ENCODE data around the gene TANC2. TPM values are rescaled to one million over a fixed set of nuclear protein-coding genes. Genes with fewer than 3 reads are reported as not detected.

The TANC2 gene
- total and polyA plus RNA-seq, 5 donors from 2014 or later, result 0.96 to 20.0 (median 1.3) TPM

GRCh38 chr17:62965174-62965685, 805 bp upstream of the TANC2 start:
- peaks cover 63% of the 10 kb centered on the region for H3K27me3 Mint-ChIP-seq
- H3K27ac ChIP-seq (ENCODE audit: insufficient read depth, low read length, poor library complexity, severe bottlenecking), result peak overlapping the region; percentile 84
- peak in 1 of 3 donors; percentile 20 for DNase-seq

GRCh38 chr17:62966426-62967204, 580 bp downstream of the TANC2 start:
- H3K27ac ChIP-seq (ENCODE audit: insufficient read depth, low read length, poor library complexity, severe bottlenecking), result peak overlapping the region; percentile 60
- peak overlapping the region in 2 of 3 donors; percentile 3 to 67 for H3K27ac Mint-ChIP-seq
- H3K27me3 ChIP-seq (ENCODE audit: control insufficient read depth, insufficient read depth, low read length), result peaks cover 13% of the 10 kb centered on the region
- H3K4me1 Mint-ChIP-seq, result peaks cover 10 to 41% (median 29%) of the 10 kb centered on the region in 4 donors
- peak overlapping the region; percentile 80 for H3K4me3 ChIP-seq (ENCODE audit: low read depth, low read length)
- no peaks in the 10 kb centered on the region for H3K36me3 ChIP-seq (ENCODE audit: control insufficient read depth, insufficient read depth, low read length)
- no peaks in the 10 kb centered on the region for H3K36me3 Mint-ChIP-seq
- DNase-seq, result peak in 2 of 3 donors; percentile 5 to 7
- no peaks in the 10 kb centered on the region for H3K9me3 ChIP-seq (ENCODE audit: control insufficient read depth in 2 of 2, low read length in 2 of 2)
- peak overlapping the region; percentile 64 to 89 (median 84) for H3K4me3 Mint-ChIP-seq
- peaks cover 0 to 2% (median 0%) of the 10 kb centered on the region in 7 donors for H3K9me3 Mint-ChIP-seq
- peaks cover 66% of the 10 kb centered on the region for H3K27me3 Mint-ChIP-seq
- peaks cover 22% of the 10 kb centered on the region for H3K4me1 ChIP-seq (ENCODE audit: control insufficient read depth, insufficient read depth, low read length, poor library complexity, severe bottlenecking)
- ATAC-seq (ENCODE audit: low read depth in 2 of 2), result peak; percentile 45 to 52

More at GRCh38 chr17:62965174-62965685, 805 bp upstream of the TANC2 start:
- Mint-ChIP-seq H3K36me3 (no peaks in the 10 kb centered on the region), H3K4me3 (peak overlapping the region; percentile 89 to 99 (median 94)), H3K4me1 (peaks cover 10 to 41% (median 28%) of the 10 kb centered on the region in 4 donors), H3K27ac (peak overlapping the region; percentile 94 to 99 (median 95)), H3K9me3 (peaks cover 0 to 2% (median 0%) of the 10 kb centered on the region in 7 donors)
- Histone ChIP-seq H3K4me1 (ENCODE audit: control insufficient read depth, insufficient read depth, low read length, poor library complexity, severe bottlenecking) (peaks cover 22% of the 10 kb centered on the region), H3K4me3 (ENCODE audit: low read depth, low read length) (peak overlapping the region; percentile 60), H3K9me3 (ENCODE audit: control insufficient read depth in 2 of 2, low read length in 2 of 2) (no peaks in the 10 kb centered on the region), H3K36me3 (ENCODE audit: control insufficient read depth, insufficient read depth, low read length) (no peaks in the 10 kb centered on the region), H3K27me3 (ENCODE audit: control insufficient read depth, insufficient read depth, low read length) (peaks cover 17% of the 10 kb centered on the region)
- peak in 1 of 2 donors; percentile 1 for ATAC-seq (ENCODE audit: low read depth in 2 of 2)

GRCh38 chr17:62967205-62967529, 1.1 kb downstream of the TANC2 start:
- ATAC-seq (ENCODE audit: low read depth in 2 of 2), result no peak
- Mint-ChIP-seq H3K4me3 (peak overlapping the region; percentile 64 to 89 (median 84)), H3K27ac (peak overlapping the region in 2 of 3 donors; percentile 60 to 67), H3K4me1 (peaks cover 10 to 41% (median 29%) of the 10 kb centered on the region in 4 donors), H3K9me3 (peaks cover 0 to 2% (median 0%) of the 10 kb centered on the region in 7 donors), H3K36me3 (no peaks in the 10 kb centered on the region), H3K27me3 (peaks cover 60% of the 10 kb centered on the region)
- Histone ChIP-seq H3K36me3 (ENCODE audit: control insufficient read depth, insufficient read depth, low read length) (no peaks in the 10 kb centered on the region), H3K27ac (ENCODE audit: insufficient read depth, low read length, poor library complexity, severe bottlenecking) (no peak overlapping the region), H3K4me1 (ENCODE audit: control insufficient read depth, insufficient read depth, low read length, poor library complexity, severe bottlenecking) (peaks cover 22% of the 10 kb centered on the region), H3K27me3 (ENCODE audit: control insufficient read depth, insufficient read depth, low read length) (peaks cover 13% of the 10 kb centered on the region), H3K9me3 (ENCODE audit: control insufficient read depth in 2 of 2, low read length in 2 of 2) (no peaks in the 10 kb centered on the region), H3K4me3 (ENCODE audit: low read depth, low read length) (peak overlapping the region; percentile 80)
- DNase-seq, result no peak

GRCh38 chr17:62968445-62968923, 2.4 kb downstream of the TANC2 start:
- Histone ChIP-seq H3K9me3 (ENCODE audit: control insufficient read depth in 2 of 2, low read length in 2 of 2) (no peaks in the 10 kb centered on the region), H3K4me1 (ENCODE audit: control insufficient read depth, insufficient read depth, low read length, poor library complexity, severe bottlenecking) (peaks cover 22% of the 10 kb centered on the region), H3K4me3 (ENCODE audit: low read depth, low read length) (peak overlapping the region; percentile 80), H3K36me3 (ENCODE audit: control insufficient read depth, insufficient read depth, low read length) (no peaks in the 10 kb centered on the region), H3K27ac (ENCODE audit: insufficient read depth, low read length, poor library complexity, severe bottlenecking) (no peak overlapping the region), H3K27me3 (ENCODE audit: control insufficient read depth, insufficient read depth, low read length) (peaks cover 7% of the 10 kb centered on the region)
- Mint-ChIP-seq H3K27me3 (peaks cover 47% of the 10 kb centered on the region), H3K9me3 (no peaks in the 10 kb centered on the region), H3K36me3 (no peaks in the 10 kb centered on the region), H3K4me1 (peaks cover 10 to 37% (median 30%) of the 10 kb centered on the region in 4 donors), H3K27ac (no peak overlapping the region), H3K4me3 (peak overlapping the region; percentile 15 to 75 (median 66))
- DNase-seq, result peak; percentile 36 to 85 (median 74)
- peak; percentile 65 to 67 for ATAC-seq (ENCODE audit: low read depth in 2 of 2)

GRCh38 chr17:62970610-62971009, 4.6 kb downstream of the TANC2 start:
- H3K27me3 ChIP-seq (ENCODE audit: control insufficient read depth, insufficient read depth, low read length), result peaks cover 4% of the 10 kb centered on the region
- H3K36me3 Mint-ChIP-seq, result no peaks in the 10 kb centered on the region
- no peaks in the 10 kb centered on the region for H3K9me3 ChIP-seq (ENCODE audit: control insufficient read depth in 2 of 2, low read length in 2 of 2)
- DNase-seq (no peak), ATAC-seq (ENCODE audit: low read depth in 2 of 2) (no peak)
- H3K4me1 ChIP-seq (ENCODE audit: control insufficient read depth, insufficient read depth, low read length, poor library complexity, severe bottlenecking), result peaks cover 17% of the 10 kb centered on the region
- no peak overlapping the region for H3K4me3 Mint-ChIP-seq
- no peaks in the 10 kb centered on the region for H3K36me3 ChIP-seq (ENCODE audit: control insufficient read depth, insufficient read depth, low read length)
- H3K4me3 ChIP-seq (ENCODE audit: low read depth, low read length), result no peak overlapping the region
- H3K27me3 Mint-ChIP-seq, result peaks cover 34% of the 10 kb centered on the region
- no peak overlapping the region for H3K27ac Mint-ChIP-seq
- no peaks in the 10 kb centered on the region for H3K9me3 Mint-ChIP-seq
- no peak overlapping the region for H3K27ac ChIP-seq (ENCODE audit: insufficient read depth, low read length, poor library complexity, severe bottlenecking)
- H3K4me1 Mint-ChIP-seq, result peaks cover 6 to 25% (median 23%) of the 10 kb centered on the region in 4 donors

- Mint-ChIP-seq H3K27me3 (peaks cover 33% of the 10 kb centered on the region), H3K4me1 (peaks cover 6 to 22% (median 19%) of the 10 kb centered on the region in 4 donors)
Observed at GRCh38 chr17:62971853-62972252, 5.8 kb downstream of the TANC2 start.

GRCh38 chr17:62974788-62975187, 8.8 kb downstream of the TANC2 start:
- peaks cover 0 to 6% (median 0%) of the 10 kb centered on the region in 4 donors for H3K4me1 Mint-ChIP-seq
- DNase-seq, result no peak

More at GRCh38 chr17:62971853-62972252, 5.8 kb downstream of the TANC2 start:
- Histone ChIP-seq H3K4me1 (ENCODE audit: control insufficient read depth, insufficient read depth, low read length, poor library complexity, severe bottlenecking) (peaks cover 11% of the 10 kb centered on the region), H3K27me3 (ENCODE audit: control insufficient read depth, insufficient read depth, low read length) (peaks cover 4% of the 10 kb centered on the region), H3K4me3 (ENCODE audit: low read depth, low read length) (no peak overlapping the region), H3K9me3 (ENCODE audit: control insufficient read depth in 2 of 2, low read length in 2 of 2) (peaks cover 0 to 2% of the 10 kb centered on the region in 2 experiments), H3K27ac (ENCODE audit: insufficient read depth, low read length, poor library complexity, severe bottlenecking) (no peak overlapping the region), H3K36me3 (ENCODE audit: control insufficient read depth, insufficient read depth, low read length) (no peaks in the 10 kb centered on the region)
- DNase-seq (no peak), ATAC-seq (ENCODE audit: low read depth in 2 of 2) (no peak)
- Mint-ChIP-seq H3K9me3 (peaks cover 0 to 3% (median 0%) of the 10 kb centered on the region in 7 donors), H3K27ac (no peak overlapping the region), H3K36me3 (no peaks in the 10 kb centered on the region), H3K4me3 (no peak overlapping the region)

More at GRCh38 chr17:62974788-62975187, 8.8 kb downstream of the TANC2 start:
- H3K9me3 ChIP-seq (ENCODE audit: control insufficient read depth in 2 of 2, low read length in 2 of 2), result peaks cover 0 to 2% of the 10 kb centered on the region in 2 experiments
- H3K27ac ChIP-seq (ENCODE audit: insufficient read depth, low read length, poor library complexity, severe bottlenecking), result no peak overlapping the region
- no peaks in the 10 kb centered on the region for H3K36me3 Mint-ChIP-seq
- H3K36me3 ChIP-seq (ENCODE audit: control insufficient read depth, insufficient read depth, low read length), result no peaks in the 10 kb centered on the region
- H3K27me3 Mint-ChIP-seq, result peaks cover 19% of the 10 kb centered on the region
- no peak for ATAC-seq (ENCODE audit: low read depth in 2 of 2)
- H3K27ac Mint-ChIP-seq, result no peak overlapping the region
- H3K4me3 ChIP-seq (ENCODE audit: low read depth, low read length), result no peak overlapping the region
- H3K27me3 ChIP-seq (ENCODE audit: control insufficient read depth, insufficient read depth, low read length), result peaks cover under 1% of the 10 kb centered on the region
- no peak overlapping the region for H3K4me3 Mint-ChIP-seq
- H3K9me3 Mint-ChIP-seq, result peaks cover 0 to 8% (median 3%) of the 10 kb centered on the region in 7 donors
- no peaks in the 10 kb centered on the region for H3K4me1 ChIP-seq (ENCODE audit: control insufficient read depth, insufficient read depth, low read length, poor library complexity, severe bottlenecking)
